ENCODE data around the gene KAZALD1. TPM values are rescaled to one million over a fixed set of nuclear protein-coding genes. Genes with fewer than 3 reads are reported as not detected.
A peak's percentile ranks its signal among the peaks of the same experiment; 100 is the strongest.

KAZALD1 gene
- total and polyA plus RNA-seq, 4 donors: 4.1 to 12.1 (median 7.4) TPM

DNA sequence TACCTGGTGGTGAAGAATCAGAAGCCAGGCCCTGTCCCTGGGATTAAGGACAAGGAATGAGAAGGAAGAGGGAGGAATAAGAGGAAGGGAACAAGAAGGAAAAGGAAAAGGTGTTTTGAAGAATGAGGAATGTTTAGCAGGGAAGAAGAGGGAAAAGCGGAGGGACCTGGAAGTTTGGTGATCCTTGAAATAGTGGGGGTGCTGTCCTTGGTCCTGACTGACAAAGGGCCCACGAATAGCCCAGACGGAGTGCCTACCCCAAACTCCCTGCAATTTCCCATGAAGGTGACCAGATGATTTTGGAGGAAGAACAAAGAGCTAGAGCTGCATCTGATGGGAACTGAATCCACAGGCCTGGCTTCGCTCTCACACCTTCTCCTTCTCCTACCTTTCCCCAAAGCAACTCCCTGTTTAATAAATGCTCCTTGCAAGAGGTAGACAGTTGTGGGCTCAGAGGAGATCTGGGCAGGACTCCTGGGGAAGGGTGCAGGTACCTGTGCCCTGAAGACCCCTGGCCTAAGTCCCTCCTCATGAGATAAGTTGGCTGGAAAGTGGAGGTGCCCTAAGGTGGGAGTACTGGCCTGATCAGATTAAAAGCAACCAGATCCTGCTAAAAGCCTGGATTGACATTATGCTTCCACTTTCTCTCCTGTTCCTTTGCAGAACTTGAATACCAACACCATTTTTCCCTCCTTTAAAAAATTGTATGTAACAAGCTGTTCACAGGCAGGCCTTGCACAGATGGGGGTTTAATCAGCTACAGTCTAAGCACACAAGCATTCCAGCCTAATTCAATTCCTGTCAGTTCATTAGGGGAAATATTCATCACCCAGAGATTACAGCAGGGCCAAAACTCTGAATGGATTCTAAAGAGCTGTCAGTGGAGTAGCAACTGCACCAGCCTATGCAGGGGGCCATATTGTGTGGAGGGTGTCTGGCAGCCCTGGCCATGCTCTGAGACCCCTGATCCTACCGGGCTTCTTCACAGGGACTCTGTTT lies 19.4 kb downstream of the KAZALD1 start:
- peak; percentile 61 to 86 (median 86) for DNase-seq
- Histone ChIP-seq H3K27ac (ENCODE audit: low read depth in 1 of 2, low read length in 1 of 2) (no peak overlapping the region), H3K9me3 (ENCODE audit: control insufficient read depth in 4 of 4, insufficient read depth in 3 of 4, low read length in 3 of 4) (no peaks in the 10 kb centered on the region), H3K9ac (ENCODE audit: insufficient read depth in 1 of 2, low read length in 2 of 2) (no peak overlapping the region), H3K4me3 (no peak overlapping the region), H3K36me3 (ENCODE audit: control insufficient read depth in 4 of 4, insufficient read depth in 4 of 4, low read length in 4 of 4) (no peaks in the 10 kb centered on the region), H3K4me1 (ENCODE audit: control insufficient read depth in 5 of 5, insufficient read depth in 5 of 5, low read length in 5 of 5) (peaks cover 0 to 6% (median 4%) of the 10 kb centered on the region in 5 donors), H3K27me3 (ENCODE audit: control insufficient read depth in 3 of 3, insufficient read depth in 3 of 3, low read length in 2 of 3) (peaks cover 0 to 23% (median 0%) of the 10 kb centered on the region in 3 donors)
- TF ChIP-seq, protein P1, sequence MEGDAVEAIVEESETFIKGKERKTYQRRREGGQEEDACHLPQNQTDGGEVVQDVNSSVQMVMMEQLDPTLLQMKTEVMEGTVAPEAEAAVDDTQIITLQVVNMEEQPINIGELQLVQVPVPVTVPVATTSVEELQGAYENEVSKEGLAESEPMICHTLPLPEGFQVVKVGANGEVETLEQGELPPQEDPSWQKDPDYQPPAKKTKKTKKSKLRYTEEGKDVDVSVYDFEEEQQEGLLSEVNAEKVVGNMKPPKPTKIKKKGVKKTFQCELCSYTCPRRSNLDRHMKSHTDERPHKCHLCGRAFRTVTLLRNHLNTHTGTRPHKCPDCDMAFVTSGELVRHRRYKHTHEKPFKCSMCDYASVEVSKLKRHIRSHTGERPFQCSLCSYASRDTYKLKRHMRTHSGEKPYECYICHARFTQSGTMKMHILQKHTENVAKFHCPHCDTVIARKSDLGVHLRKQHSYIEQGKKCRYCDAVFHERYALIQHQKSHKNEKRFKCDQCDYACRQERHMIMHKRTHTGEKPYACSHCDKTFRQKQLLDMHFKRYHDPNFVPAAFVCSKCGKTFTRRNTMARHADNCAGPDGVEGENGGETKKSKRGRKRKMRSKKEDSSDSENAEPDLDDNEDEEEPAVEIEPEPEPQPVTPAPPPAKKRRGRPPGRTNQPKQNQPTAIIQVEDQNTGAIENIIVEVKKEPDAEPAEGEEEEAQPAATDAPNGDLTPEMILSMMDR (IDR thresholded peaks at IDR 0.05; ENCODE audit: control extremely low read depth, extremely low read depth): no peak
- no peak for ATAC-seq (ENCODE audit: insufficient read depth, low FRiP score)
- 34 to 41% methylated on average over 5 of the region's 5 CpGs for WGBS, 2 donors

DNA sequence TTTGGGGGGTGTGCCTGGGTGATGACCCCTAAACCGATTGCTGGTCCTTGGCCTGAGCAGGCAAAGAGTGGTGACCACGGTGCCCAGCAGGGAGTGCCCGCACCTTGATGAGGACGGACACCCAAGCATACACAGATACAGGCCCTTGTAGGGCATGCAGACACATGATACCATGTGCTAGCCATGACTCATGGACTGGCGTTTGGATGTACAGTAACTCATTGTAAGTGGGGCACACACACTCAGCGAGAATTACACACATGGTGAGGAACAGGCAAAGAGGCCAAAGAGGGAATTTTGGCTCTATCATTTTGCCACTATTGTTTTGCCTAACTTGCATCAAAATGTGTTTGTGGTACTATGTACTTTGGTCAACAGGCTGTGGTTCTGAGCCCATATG lies 24.1 kb downstream of the KAZALD1 start:
- WGBS, 2 donors: 80 to 82% methylated on average over 6 of the region's 6 CpGs
- Histone ChIP-seq H3K36me3 (ENCODE audit: control insufficient read depth in 4 of 4, insufficient read depth in 4 of 4, low read length in 4 of 4) (no peaks in the 10 kb centered on the region), H3K4me3 (no peak overlapping the region), H3K27ac (ENCODE audit: low read depth in 1 of 2, low read length in 1 of 2) (no peak overlapping the region), H3K9ac (ENCODE audit: insufficient read depth in 1 of 2, low read length in 2 of 2) (no peak overlapping the region), H3K9me3 (ENCODE audit: control insufficient read depth in 4 of 4, insufficient read depth in 3 of 4, low read length in 3 of 4) (no peaks in the 10 kb centered on the region), H3K27me3 (ENCODE audit: control insufficient read depth in 3 of 3, insufficient read depth in 3 of 3, low read length in 2 of 3) (peaks cover 0 to 21% (median 3%) of the 10 kb centered on the region in 3 donors), H3K4me1 (ENCODE audit: control insufficient read depth in 5 of 5, insufficient read depth in 5 of 5, low read length in 5 of 5) (peaks cover 0 to 4% (median 0%) of the 10 kb centered on the region in 5 donors)
- TF ChIP-seq, protein P1 (IDR thresholded peaks at IDR 0.05; ENCODE audit: control extremely low read depth, extremely low read depth): no peak
- ATAC-seq (ENCODE audit: insufficient read depth, low FRiP score) (no peak), DNase-seq (no peak)

DNA sequence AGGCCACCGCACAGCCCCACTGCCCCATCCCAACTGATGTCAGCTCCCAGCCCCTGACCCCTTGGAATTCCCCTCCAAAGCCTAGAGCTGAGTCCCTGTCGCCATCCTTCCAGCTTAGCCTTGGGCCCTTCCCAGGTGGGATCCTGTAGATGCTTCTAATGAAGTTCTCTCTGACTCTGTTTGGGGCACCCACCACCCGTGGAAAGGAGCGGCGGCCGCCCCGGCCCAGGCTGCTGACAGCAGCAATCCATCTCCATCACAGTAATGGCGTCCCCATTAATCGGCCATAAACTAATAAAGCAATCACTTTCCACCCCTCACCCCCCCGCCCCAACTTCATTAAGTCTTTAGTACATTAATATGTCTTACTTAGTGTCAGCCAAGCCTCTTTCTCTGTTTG lies 25.6 kb downstream of the KAZALD1 start:
- peaks cover 0 to 26% (median 3%) of the 10 kb centered on the region in 3 donors for H3K27me3 ChIP-seq (ENCODE audit: control insufficient read depth in 3 of 3, insufficient read depth in 3 of 3, low read length in 2 of 3)
- DNase-seq (no peak), ATAC-seq (ENCODE audit: insufficient read depth, low FRiP score) (no peak)
- H3K4me1 ChIP-seq (ENCODE audit: control insufficient read depth in 5 of 5, insufficient read depth in 5 of 5, low read length in 5 of 5): no peaks in the 10 kb centered on the region
- H3K9ac ChIP-seq (ENCODE audit: insufficient read depth in 1 of 2, low read length in 2 of 2): no peak overlapping the region
- H3K4me3 ChIP-seq: no peak overlapping the region
- no peaks in the 10 kb centered on the region for H3K9me3 ChIP-seq (ENCODE audit: control insufficient read depth in 4 of 4, insufficient read depth in 3 of 4, low read length in 3 of 4)
- no peaks in the 10 kb centered on the region for H3K36me3 ChIP-seq (ENCODE audit: control insufficient read depth in 4 of 4, insufficient read depth in 4 of 4, low read length in 4 of 4)
- WGBS, 2 donors: 57 to 63% methylated on average over 10 of the region's 10 CpGs
- TF ChIP-seq, protein P1 (IDR thresholded peaks at IDR 0.05; ENCODE audit: control extremely low read depth, extremely low read depth): no peak
- no peak overlapping the region for H3K27ac ChIP-seq (ENCODE audit: low read depth in 1 of 2, low read length in 1 of 2)
